Activated gamma-delta T cell treated with anti-CD3 and anti-CD28 coated beads, Interleukin-2, amount 50 U/mL, for 16 hours (primary cell): ENCODE data around the gene TTC27.
"Not testable (repeated sequence)": the region's sequence is repeated elsewhere in the genome, so short reads cannot be mapped to it uniquely, and the experiment has no call there.

ENCODE experiments used
- DNase-seq: peaks from one replicate; pipeline ENCODE4 v3.0.0-alpha.2; 2020; ENCODE audit warnings: low read depth

Gene TTC27

GRCh38 chr2:32627814-32628579, at the start of gene TTC27:
TTC27 (plus strand) TSS chr2:32628050; CDS start chr2:32628293, 243 bp downstream.
- DNase-seq = peak; percentile 91

DNA sequence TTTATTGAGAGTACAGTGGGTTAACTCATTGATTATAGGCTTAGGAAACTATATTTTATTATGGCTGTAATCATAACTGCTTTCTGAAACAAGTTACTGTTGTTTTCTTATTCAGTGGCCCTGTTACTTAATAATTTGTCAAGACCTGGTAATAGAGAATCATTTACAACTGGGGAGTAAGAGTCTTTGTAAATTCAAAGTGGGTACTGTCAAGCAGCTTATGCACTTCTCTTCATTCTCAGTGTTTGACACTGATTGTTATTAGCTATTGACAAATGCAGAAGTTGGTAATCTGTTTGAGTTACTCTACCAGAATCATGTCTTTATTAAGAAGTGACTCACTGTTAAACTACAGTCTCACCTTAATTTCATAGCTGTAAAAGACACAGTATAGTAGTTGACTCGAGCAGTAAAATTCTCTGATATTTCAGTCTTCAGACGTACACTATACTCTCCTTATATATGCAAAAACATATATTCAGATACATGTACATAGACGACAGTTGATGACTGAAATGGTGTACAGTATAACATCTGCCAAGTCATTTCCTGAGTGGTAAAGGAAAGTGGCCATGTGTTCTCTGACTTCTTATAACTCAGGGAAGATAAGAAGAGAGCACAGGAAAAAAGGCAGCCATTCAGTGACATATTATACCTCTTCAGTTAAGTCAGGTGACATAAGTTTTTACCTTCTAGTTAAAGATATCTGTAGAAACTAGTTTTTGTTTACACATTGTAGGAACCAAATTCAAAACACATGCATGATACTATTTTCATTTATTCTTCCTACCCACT, 36.0 kb upstream of the TTC27 start:
- no peak for DNase-seq

GRCh38 chr2:32594573-32594972, 33.3 kb upstream of the TTC27 start:
- no peak for DNase-seq

DNA sequence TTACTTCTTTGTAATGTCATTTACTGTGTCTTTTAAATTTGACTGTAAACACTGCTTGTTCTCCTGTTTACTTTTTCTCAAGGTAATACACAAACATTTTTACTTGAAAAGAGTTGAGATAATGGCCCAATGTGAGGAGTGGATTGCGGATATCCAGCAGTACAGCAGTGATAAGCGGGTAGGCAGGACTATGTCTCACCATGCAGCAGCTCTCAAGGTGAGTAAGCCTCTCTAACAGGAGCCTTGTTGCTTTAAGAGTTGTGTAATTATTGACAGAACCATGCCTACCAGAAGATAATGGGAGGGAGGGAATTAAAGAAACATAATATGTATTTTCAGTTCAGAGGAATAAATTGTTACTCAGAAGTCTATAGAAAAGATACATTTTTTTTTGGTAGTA, 16.5 kb upstream of the TTC27 start:
- DNase-seq = no peak

DNA sequence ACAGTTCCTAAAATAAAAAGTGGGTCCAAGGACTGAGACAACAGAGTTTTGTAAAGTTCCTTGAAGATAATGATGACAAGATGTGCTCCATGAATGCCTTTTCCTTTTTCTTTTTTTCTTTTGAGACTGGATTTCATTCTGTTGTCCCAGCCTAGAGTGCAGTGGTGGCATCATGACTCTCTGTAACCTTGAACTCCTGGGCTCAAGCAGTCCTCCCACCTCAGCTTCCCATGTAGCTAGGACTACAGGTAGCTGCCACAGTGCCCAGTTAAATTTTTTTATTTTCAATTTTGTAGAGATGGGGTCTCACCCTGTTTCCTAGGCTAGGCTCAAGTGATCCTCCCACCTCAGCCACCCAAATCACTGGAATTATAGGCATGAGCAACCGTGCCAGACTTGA, 16.1 kb upstream of the TTC27 start:
- DNase-seq = no peak

- DNase-seq = no peak
These were observed 13.8 kb upstream of the TTC27 start for GRCh38 chr2:32614084-32614483.

DNA sequence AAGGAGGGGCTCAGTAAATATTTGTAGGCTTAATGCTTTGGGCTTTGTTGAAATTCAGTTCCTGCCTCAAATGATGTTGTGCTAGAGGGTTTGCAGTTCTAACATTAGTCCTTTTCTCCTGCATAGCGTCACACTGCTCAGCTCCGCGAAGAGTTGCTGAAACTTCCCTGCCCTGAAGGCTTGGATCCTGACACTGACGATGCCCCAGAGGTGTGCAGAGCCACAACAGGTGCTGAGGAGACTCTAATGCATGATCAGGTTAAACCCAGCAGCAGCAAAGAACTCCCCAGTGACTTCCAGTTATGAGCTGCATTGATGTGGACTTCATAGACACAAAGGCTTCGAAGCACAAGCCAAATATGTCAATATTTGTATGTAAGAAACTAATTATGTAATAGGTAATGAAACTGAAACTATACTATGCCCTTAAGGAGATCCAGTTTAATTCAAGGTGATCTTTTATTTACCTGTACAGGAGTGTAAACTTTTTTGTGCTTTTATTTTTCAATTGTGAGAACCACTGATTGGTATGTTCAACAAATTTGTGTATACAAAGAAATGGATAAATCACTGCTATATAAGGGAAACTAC, 10.2 kb upstream of the TTC27 start:
- no peak for DNase-seq

GRCh38 chr2:32622570-32623310, 5.1 kb upstream of the TTC27 start:
- no peak for DNase-seq

DNA sequence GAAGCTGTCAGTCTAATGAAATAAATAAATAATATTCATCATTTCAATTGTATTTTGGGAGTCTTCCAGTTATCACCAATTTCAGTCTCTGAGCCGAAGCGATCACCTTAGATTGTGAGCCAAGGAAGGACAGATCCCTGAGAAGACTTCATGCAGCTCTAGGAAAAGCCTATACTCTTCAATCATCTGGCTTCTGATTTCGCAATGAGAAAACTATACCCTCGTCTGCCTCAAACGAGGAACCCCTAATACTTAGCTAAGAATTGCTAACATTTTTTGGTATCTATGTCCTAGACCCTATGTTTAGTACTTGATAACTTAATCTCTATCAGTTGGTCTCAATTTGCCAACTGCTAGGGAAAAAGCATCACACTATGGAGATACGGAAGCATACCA, 4.5 kb upstream of the TTC27 start:
- no peak for DNase-seq

DNA sequence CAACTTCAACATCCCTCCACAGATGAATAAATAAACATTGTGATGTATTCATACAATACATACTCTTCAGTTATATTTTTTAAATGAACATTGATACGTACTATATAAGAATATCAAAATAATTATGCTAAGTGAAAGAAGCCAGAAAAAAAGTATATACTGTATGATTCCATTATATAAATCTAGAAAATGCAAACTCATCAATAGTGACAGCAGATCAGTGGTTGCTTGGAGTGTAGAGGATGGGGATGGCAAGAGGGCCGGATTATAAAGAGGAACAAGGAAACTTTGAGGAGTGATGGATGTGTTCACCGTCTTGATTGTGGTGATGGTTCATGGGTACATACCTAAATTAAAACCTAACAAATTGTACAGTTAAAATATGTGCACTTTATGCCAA, 3.0 kb upstream of the TTC27 start:
- no peak for DNase-seq

DNA sequence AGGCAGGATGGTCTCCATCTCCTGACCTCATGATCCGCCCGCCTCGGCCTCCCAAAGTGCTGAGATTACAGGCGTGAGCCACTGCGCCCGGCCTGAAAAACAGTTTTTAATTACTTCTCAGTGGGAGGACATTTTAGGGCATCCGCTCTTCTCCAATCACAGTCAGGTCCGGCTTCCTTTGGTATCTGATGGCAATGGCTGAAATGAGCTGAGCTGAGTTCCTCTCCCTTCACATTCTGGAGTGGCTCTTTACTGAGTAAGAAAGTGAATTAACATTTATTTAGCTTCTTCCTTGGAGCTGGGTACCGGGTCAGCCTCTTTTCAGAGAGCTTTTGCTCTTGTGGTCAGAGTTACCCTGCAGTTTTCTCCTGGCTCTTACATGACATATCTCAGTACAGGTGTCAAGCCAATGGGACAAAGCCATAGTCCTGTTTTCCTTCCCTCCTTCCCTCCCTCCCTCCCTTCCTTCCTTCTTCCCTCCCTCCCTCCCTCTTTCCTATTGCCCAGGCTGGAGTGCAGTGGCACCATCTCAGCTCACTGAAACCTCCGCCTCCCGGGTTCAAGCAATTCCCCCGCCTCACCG, 1.1 kb upstream of the TTC27 start:
- no peak for DNase-seq

DNA sequence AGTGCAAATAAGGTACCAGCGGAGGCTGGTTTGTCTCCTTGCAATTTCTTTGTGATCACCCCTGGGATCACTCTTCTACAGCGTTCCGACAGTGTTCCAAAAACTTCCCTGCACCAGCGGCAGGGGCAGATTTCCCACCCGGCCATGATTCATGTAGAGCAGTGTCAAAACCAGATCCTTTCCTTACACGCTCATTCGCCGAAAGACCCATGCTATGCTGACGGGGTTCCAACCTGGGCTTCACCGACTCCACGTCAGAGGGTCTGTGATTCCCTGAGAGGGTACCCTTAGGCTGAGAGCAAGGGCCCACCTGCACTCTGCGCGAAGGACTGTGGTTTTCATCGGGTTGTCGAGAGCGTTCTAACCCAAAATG, 423 bp upstream of the TTC27 start:
- DNase-seq = peak; percentile 12

DNA sequence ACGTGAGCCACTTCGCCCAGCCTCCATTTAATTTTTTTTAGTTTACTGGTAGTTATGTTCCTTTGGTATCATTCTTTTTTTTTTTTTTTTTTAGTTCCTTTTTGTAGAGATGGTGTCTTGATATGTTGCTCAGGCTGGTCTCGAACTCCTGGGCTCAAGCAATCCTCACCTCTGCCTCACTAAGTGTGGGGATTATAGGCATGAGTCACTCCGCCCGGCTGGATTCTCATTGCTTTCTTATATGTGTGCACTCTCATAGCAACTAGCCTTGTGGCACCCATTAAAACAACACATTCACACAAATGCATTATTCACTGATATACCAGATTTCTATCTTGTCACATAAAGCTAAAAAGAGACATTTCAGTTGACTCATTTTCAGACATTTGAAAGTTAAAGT, 4.2 kb downstream of the TTC27 start:
- no peak for DNase-seq

- no peak for DNase-seq
These were observed 5.2 kb downstream of the TTC27 start for GRCh38 chr2:32633040-32633439.

GRCh38 chr2:32638548-32638947, 10.7 kb downstream of the TTC27 start:
- DNase-seq = not testable (repeated sequence)

DNA sequence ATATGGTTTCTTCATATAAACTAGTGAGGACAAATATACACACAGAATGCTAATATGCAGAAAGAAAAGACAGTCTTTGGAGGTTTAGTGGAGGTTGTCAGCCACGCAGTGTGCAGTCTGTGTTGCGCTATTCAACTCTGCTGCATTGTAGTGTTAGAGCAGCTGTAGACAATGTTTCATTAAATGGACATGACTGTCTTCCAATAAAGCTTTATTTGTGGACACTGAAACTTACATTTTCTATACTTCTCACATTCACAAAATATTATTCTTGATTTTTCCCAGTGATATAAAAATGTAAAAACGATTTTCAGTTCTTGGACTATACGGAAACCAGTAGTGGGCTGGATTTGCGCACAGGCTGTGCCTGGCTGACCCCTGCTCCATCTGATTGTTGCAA, 13.3 kb downstream of the TTC27 start:
- no peak for DNase-seq

GRCh38 chr2:32647180-32647651, 19.4 kb downstream of the TTC27 start:
- DNase-seq = no peak

DNA sequence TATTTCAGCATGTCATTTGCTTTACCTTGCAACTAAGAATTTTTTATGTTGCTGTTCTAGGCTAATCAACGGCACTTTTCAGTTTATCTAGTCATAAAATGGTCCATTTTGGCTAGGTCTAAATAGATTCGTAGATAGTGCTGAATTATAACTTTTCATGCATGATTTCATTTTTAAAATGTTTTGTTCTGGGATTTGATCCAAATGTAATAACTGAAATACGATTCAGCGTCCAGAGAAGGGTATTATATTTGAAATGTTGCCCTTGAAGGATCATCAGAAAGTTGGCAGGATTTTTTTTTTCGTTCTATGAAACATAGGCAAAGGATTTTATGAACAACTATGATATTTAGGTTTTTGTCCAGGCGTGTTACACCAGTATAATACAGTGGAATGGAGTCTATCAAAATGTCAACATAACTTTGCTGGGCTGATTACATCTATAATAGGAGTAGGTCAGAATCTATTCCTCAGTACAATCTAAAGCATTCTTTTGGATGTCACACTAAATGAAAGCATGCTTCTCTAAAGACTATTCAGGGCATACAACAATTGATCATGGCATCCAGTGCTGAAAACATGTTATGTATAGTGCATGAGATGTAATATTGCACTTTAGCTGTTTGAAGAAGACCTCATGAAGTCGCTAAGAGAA, 24.8 kb downstream of the TTC27 start:
- DNase-seq = no peak

GRCh38 chr2:32656069-32656468, 28.2 kb downstream of the TTC27 start:
- no peak for DNase-seq

DNA sequence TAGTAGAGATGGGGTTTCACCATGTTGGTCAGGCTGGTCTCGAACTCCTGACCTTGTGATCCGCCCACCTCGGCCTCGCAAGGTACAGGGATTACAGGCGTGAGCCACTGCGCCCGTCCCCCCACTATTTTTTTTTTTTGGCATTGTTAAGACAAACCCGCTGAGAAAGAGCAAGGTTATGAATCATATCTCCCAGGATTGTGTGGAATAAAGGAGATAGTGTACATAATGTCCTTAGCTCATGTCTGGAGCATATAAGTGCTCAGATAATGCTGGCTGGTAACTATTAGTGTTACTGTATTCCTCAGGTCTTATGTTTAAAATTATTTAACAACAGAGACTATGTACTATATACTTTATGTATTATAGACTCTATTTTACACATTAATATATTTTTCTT, 36.0 kb downstream of the TTC27 start:
- no peak for DNase-seq

- no peak for DNase-seq
These were observed 38.9 kb downstream of the TTC27 start for GRCh38 chr2:32666704-32667103.
